Mucosa of descending colon (tissue), 3 donors: ENCODE measurements around the gene DNTT. TPM values are rescaled to one million over a fixed set of nuclear protein-coding genes. Genes with fewer than 3 reads are reported as not detected.
A peak's percentile ranks its signal among the peaks of the same experiment; 100 is the strongest.

ENCODE experiments used
- ATAC-seq: fragments of 200-7000 bp; cut with Tn5 transposase; one replicate; pipeline ENCODE4 v1.9.1; 2020; ENCODE audit warnings: mild to moderate bottlenecking, moderate library complexity
- DNase-seq, 3 donors: peaks; one replicate each; pipeline ENCODE4 v3.0.0-alpha.2; 2020
- H3K36me3 ChIP-seq: fragments of 200-600 bp; one replicate; pipeline ENCODE4 v1.8.0; 2021; ENCODE audit warnings: low read depth, mild to moderate bottlenecking
- H3K4me1 ChIP-seq: fragments of 200-600 bp; one replicate; pipeline ENCODE4 v1.8.0; 2021; ENCODE audit warnings: low read depth, mild to moderate bottlenecking
- H3K4me3 ChIP-seq: fragments of 200-600 bp; one replicate; pipeline ENCODE4 v1.8.0; 2021; ENCODE audit warnings: mild to moderate bottlenecking
- H3K9me3 ChIP-seq: fragments of 200-600 bp; one replicate; pipeline ENCODE4 v1.8.0; 2021; ENCODE audit warnings: mild to moderate bottlenecking
- CTCF ChIP-seq: fragments of 200-600 bp; IDR thresholded peaks from one replicate; pipeline ENCODE4 v1.8.0; 2022; ENCODE audit warnings: antibody characterized with exemption, mild to moderate bottlenecking
- intact Hi-C, 2 donors: fragments of 100-400 bp; cut with DNase I in 1 of 2; cut with micrococcal nuclease in 1 of 2; formaldehyde crosslinking; loops; one replicate each; pipeline versions ENCODE4 v1.11.0 to v1.11.1; 2022; cut with DNase I, micrococcal nuclease
- total RNA-seq, 3 donors: library from RNA; stranded (reverse); fragmentation: NEBNext Ultra II Directional in 2 of 3; extraction: Animal tissue kit (Norgen Biotek cat#: 25700) in 2 of 3; gene quantifications; one replicate each; pipeline versions ENCODE4 v1.2.1 to v1.2.4, GENCODE V29; 2021 to 2023
- donor health status: DM: no; HTN: no; CAD: no; lungs with moderate emphysema.
- donor health status: DM: no; HTN: no; CAD: no.
- donor health status: DM: no; HTN: yes; CAD: no.

Gene DNTT
- total RNA-seq, 3 donors from 2014 or later: not detected

- H3K9me3 ChIP-seq: no peaks in the 10 kb centered on the region
- H3K36me3 ChIP-seq: no peaks in the 10 kb centered on the region
- H3K4me1 ChIP-seq: no peaks in the 10 kb centered on the region
- ATAC-seq: no peak
- no peak overlapping the region for H3K4me3 ChIP-seq
- no peak for TF ChIP-seq CTCF
- no peak for DNase-seq
- intact Hi-C loops: no loop called here
These were observed 61.3 kb downstream of the DNTT start for GRCh38 chr10:96365571-96365970.

GRCh38 chr10:96366508-96366907 lies 62.3 kb downstream of the DNTT start:
- no peak for TF ChIP-seq CTCF
- Histone ChIP-seq H3K9me3 (no peaks in the 10 kb centered on the region), H3K4me1 (no peaks in the 10 kb centered on the region), H3K4me3 (no peak overlapping the region), H3K36me3 (no peaks in the 10 kb centered on the region)
- no peak for ATAC-seq
- DNase-seq: no peak
- intact Hi-C loops: no loop called here

GRCh38 chr10:96367470-96367869 lies 63.2 kb downstream of the DNTT start:
- intact Hi-C loops: no loop called here
- Histone ChIP-seq H3K4me3 (no peak overlapping the region), H3K4me1 (no peaks in the 10 kb centered on the region), H3K36me3 (no peaks in the 10 kb centered on the region), H3K9me3 (no peaks in the 10 kb centered on the region)
- TF ChIP-seq CTCF: no peak
- ATAC-seq: no peak
- DNase-seq: no peak

- intact Hi-C loops: no loop called here
- Histone ChIP-seq H3K4me3 (no peak overlapping the region), H3K36me3 (no peaks in the 10 kb centered on the region), H3K9me3 (no peaks in the 10 kb centered on the region), H3K4me1 (no peaks in the 10 kb centered on the region)
- ATAC-seq (no peak), DNase-seq (no peak)
- TF ChIP-seq CTCF: no peak
These were observed 64.7 kb downstream of the DNTT start for GRCh38 chr10:96368971-96369370.

- H3K9me3 ChIP-seq: no peaks in the 10 kb centered on the region
- H3K4me1 ChIP-seq: no peaks in the 10 kb centered on the region
- H3K36me3 ChIP-seq: no peaks in the 10 kb centered on the region
- DNase-seq: no peak
- no peak for TF ChIP-seq CTCF
- peak; percentile 19 for ATAC-seq
- intact Hi-C loops: loop anchor here in 1 of 2 donors (10.0 kb wide), 1 partner anchor 455 kb away; no protein-coding TSS in a partner anchor
- H3K4me3 ChIP-seq: no peak overlapping the region
These were observed 65.8 kb downstream of the DNTT start for GRCh38 chr10:96369890-96370583.
